Measurements from ENCODE around the gene GUCY1A2. TPM values are rescaled to one million over a fixed set of nuclear protein-coding genes. Genes with fewer than 3 reads are reported as not detected.

Gene GUCY1A2
- total RNA-seq, 1 donor from 2014 or later, result 17.8 TPM

GRCh38 chr11:106761240-106761639 is 257.0 kb downstream of the GUCY1A2 start:
- H3K4me1 ChIP-seq (ENCODE audit: insufficient read depth, low read length), result no peaks in the 10 kb centered on the region
- no peak overlapping the region for H3K4me3 ChIP-seq (ENCODE audit: insufficient read depth, low read depth, low read length)
- Mint-ChIP-seq H3K27me3 (ENCODE audit: low read depth, unreplicated experiment) (no peaks in the 10 kb centered on the region), H3K36me3 (ENCODE audit: low read depth, unreplicated experiment) (peaks cover 16% of the 10 kb centered on the region), H3K4me1 (ENCODE audit: low read depth, unreplicated experiment) (no peaks in the 10 kb centered on the region), H3K9me3 (ENCODE audit: unreplicated experiment) (peaks cover 5% of the 10 kb centered on the region), H3K27ac (ENCODE audit: unreplicated experiment) (no peak overlapping the region), H3K4me3 (ENCODE audit: unreplicated experiment) (no peak overlapping the region)
- H3K79me2 ChIP-seq (ENCODE audit: insufficient read depth, low read length), result no peaks in the 10 kb centered on the region
- H3K9ac ChIP-seq (ENCODE audit: low read length), result no peak overlapping the region
- no peak for DNase-seq (ENCODE audit: low read depth)
- no peak for FAIRE-seq
- no peaks in the 10 kb centered on the region for H4K20me1 ChIP-seq (ENCODE audit: insufficient read depth, low read length)
- H3K27me3 ChIP-seq (ENCODE audit: insufficient read depth, low read length), result no peaks in the 10 kb centered on the region
- no peak overlapping the region for H3K4me2 ChIP-seq (ENCODE audit: low read length)
- H3K36me3 ChIP-seq (ENCODE audit: insufficient read depth, low read length), result no peaks in the 10 kb centered on the region
- H2AFZ ChIP-seq (ENCODE audit: low read depth, low read length), result no peak overlapping the region
- TF ChIP-seq EZH2 (IDR thresholded peaks at IDR 0.05; ENCODE audit: insufficient read depth, low read length) (no peak), CTCF (IDR thresholded peaks at IDR 0.05; ENCODE audit: insufficient read depth, low read depth, low read length) (no peak)
- H3K27ac ChIP-seq (ENCODE audit: low read depth, low read length), result no peak overlapping the region
- H3K9me3 ChIP-seq (ENCODE audit: insufficient read depth, low read depth, low read length), result no peaks in the 10 kb centered on the region

- H3K4me2 ChIP-seq (ENCODE audit: low read length), result no peak overlapping the region
- no peaks in the 10 kb centered on the region for H3K4me1 Mint-ChIP-seq (ENCODE audit: low read depth, unreplicated experiment)
- no peaks in the 10 kb centered on the region for H3K9me3 ChIP-seq (ENCODE audit: insufficient read depth, low read depth, low read length)
- FAIRE-seq, result no peak
- no peak overlapping the region for H3K27ac ChIP-seq (ENCODE audit: low read depth, low read length)
- DNase-seq (ENCODE audit: low read depth), result no peak
- H3K27me3 ChIP-seq (ENCODE audit: insufficient read depth, low read length), result no peaks in the 10 kb centered on the region
- TF ChIP-seq CTCF (IDR thresholded peaks at IDR 0.05; ENCODE audit: insufficient read depth, low read depth, low read length) (no peak), EZH2 (IDR thresholded peaks at IDR 0.05; ENCODE audit: insufficient read depth, low read length) (no peak)
- H4K20me1 ChIP-seq (ENCODE audit: insufficient read depth, low read length), result no peaks in the 10 kb centered on the region
- H3K36me3 Mint-ChIP-seq (ENCODE audit: low read depth, unreplicated experiment), result no peaks in the 10 kb centered on the region
- H3K4me3 Mint-ChIP-seq (ENCODE audit: unreplicated experiment), result no peak overlapping the region
- H3K9ac ChIP-seq (ENCODE audit: low read length), result no peak overlapping the region
- no peaks in the 10 kb centered on the region for H3K36me3 ChIP-seq (ENCODE audit: insufficient read depth, low read length)
- H3K27ac Mint-ChIP-seq (ENCODE audit: unreplicated experiment), result no peak overlapping the region
- no peak overlapping the region for H3K4me3 ChIP-seq (ENCODE audit: insufficient read depth, low read depth, low read length)
- H3K79me2 ChIP-seq (ENCODE audit: insufficient read depth, low read length), result no peaks in the 10 kb centered on the region
- H3K9me3 Mint-ChIP-seq (ENCODE audit: unreplicated experiment), result peaks cover 2% of the 10 kb centered on the region
- no peak overlapping the region for H2AFZ ChIP-seq (ENCODE audit: low read depth, low read length)
- no peaks in the 10 kb centered on the region for H3K27me3 Mint-ChIP-seq (ENCODE audit: low read depth, unreplicated experiment)
- no peaks in the 10 kb centered on the region for H3K4me1 ChIP-seq (ENCODE audit: insufficient read depth, low read length)
Measured at GRCh38 chr11:106748059-106748458, 270.2 kb downstream of the GUCY1A2 start.

GRCh38 chr11:106745941-106746340 is 272.3 kb downstream of the GUCY1A2 start:
- Mint-ChIP-seq H3K4me1 (ENCODE audit: low read depth, unreplicated experiment) (no peaks in the 10 kb centered on the region), H3K4me3 (ENCODE audit: unreplicated experiment) (no peak overlapping the region), H3K27ac (ENCODE audit: unreplicated experiment) (no peak overlapping the region), H3K36me3 (ENCODE audit: low read depth, unreplicated experiment) (no peaks in the 10 kb centered on the region), H3K9me3 (ENCODE audit: unreplicated experiment) (no peaks in the 10 kb centered on the region), H3K27me3 (ENCODE audit: low read depth, unreplicated experiment) (no peaks in the 10 kb centered on the region)
- Histone ChIP-seq H3K4me1 (ENCODE audit: insufficient read depth, low read length) (no peaks in the 10 kb centered on the region), H3K27me3 (ENCODE audit: insufficient read depth, low read length) (no peaks in the 10 kb centered on the region), H3K4me2 (ENCODE audit: low read length) (no peak overlapping the region), H3K27ac (ENCODE audit: low read depth, low read length) (no peak overlapping the region), H3K4me3 (ENCODE audit: insufficient read depth, low read depth, low read length) (no peak overlapping the region), H4K20me1 (ENCODE audit: insufficient read depth, low read length) (no peaks in the 10 kb centered on the region), H3K9ac (ENCODE audit: low read length) (no peak overlapping the region), H3K36me3 (ENCODE audit: insufficient read depth, low read length) (no peaks in the 10 kb centered on the region), H2AFZ (ENCODE audit: low read depth, low read length) (no peak overlapping the region), H3K9me3 (ENCODE audit: insufficient read depth, low read depth, low read length) (no peaks in the 10 kb centered on the region), H3K79me2 (ENCODE audit: insufficient read depth, low read length) (no peaks in the 10 kb centered on the region)
- peak; percentile 14 for DNase-seq (ENCODE audit: low read depth)
- FAIRE-seq, result no peak
- TF ChIP-seq CTCF (IDR thresholded peaks at IDR 0.05; ENCODE audit: insufficient read depth, low read depth, low read length), result no peak
- no peak for TF ChIP-seq EZH2 (IDR thresholded peaks at IDR 0.05; ENCODE audit: insufficient read depth, low read length)

Measured in astrocyte (in vitro differentiated cells and primary cell).